Measurements from ENCODE around the gene GPR183. TPM values are rescaled to one million over a fixed set of nuclear protein-coding genes. Genes with fewer than 3 reads are reported as not detected.

The GPR183 gene
- total and polyA plus RNA-seq, 10 of the 15 experiments (the other 5 are each of a cell fraction or from before 2014, with no cell fraction given) = 134 to 669 (median 225) TPM

DNA sequence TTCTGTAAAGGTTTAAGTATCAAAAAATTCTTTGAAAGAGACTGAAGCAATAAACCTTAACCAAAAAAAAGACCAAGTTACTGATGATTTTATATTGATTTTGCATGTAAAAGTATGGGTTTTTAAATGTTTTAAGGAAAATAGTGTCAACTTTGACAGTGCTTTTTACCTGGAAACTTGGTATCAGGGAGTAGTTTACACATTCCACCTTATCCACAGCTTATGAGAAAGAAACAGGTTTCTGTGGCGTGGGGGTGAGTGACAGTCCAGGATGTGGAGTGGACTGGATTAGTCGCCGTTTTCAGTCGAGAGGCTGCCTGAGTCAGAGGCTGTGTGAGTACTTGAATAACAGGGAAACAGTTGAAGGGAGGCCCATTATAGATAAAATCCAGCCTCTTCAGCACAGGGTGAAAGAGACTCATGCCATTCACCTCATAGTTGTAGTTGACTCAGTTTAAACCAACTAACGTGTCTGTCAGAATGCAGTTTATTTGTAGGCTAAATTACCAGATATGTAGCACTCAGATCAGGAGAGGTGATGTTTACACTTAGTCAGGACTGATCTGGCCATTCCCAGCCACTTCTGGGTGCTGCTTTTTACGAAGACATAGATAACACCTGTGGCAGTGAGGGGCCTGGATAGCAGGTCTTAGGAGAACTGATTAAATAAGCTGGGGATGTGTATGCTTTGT lies 595 bp upstream of the GPR183 start (continued):
- TF ChIP-seq, protein P1, sequence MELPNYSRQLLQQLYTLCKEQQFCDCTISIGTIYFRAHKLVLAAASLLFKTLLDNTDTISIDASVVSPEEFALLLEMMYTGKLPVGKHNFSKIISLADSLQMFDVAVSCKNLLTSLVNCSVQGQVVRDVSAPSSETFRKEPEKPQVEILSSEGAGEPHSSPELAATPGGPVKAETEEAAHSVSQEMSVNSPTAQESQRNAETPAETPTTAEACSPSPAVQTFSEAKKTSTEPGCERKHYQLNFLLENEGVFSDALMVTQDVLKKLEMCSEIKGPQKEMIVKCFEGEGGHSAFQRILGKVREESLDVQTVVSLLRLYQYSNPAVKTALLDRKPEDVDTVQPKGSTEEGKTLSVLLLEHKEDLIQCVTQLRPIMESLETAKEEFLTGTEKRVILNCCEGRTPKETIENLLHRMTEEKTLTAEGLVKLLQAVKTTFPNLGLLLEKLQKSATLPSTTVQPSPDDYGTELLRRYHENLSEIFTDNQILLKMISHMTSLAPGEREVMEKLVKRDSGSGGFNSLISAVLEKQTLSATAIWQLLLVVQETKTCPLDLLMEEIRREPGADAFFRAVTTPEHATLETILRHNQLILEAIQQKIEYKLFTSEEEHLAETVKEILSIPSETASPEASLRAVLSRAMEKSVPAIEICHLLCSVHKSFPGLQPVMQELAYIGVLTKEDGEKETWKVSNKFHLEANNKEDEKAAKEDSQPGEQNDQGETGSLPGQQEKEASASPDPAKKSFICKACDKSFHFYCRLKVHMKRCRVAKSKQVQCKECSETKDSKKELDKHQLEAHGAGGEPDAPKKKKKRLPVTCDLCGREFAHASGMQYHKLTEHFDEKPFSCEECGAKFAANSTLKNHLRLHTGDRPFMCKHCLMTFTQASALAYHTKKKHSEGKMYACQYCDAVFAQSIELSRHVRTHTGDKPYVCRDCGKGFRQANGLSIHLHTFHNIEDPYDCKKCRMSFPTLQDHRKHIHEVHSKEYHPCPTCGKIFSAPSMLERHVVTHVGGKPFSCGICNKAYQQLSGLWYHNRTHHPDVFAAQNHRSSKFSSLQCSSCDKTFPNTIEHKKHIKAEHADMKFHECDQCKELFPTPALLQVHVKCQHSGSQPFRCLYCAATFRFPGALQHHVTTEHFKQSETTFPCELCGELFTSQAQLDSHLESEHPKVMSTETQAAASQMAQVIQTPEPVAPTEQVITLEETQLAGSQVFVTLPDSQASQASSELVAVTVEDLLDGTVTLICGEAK (IDR thresholded peaks at IDR 0.05; ENCODE audit: borderline replicate concordance) = no peak
- TF ChIP-seq, protein P2, sequence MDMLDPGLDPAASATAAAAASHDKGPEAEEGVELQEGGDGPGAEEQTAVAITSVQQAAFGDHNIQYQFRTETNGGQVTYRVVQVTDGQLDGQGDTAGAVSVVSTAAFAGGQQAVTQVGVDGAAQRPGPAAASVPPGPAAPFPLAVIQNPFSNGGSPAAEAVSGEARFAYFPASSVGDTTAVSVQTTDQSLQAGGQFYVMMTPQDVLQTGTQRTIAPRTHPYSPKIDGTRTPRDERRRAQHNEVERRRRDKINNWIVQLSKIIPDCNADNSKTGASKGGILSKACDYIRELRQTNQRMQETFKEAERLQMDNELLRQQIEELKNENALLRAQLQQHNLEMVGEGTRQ (IDR thresholded peaks at IDR 0.05; ENCODE audit: borderline replicate concordance, low read depth, low read length) = no peak
- TF ChIP-seq WRNIP1 (IDR thresholded peaks at IDR 0.05; ENCODE audit: borderline replicate concordance, low read depth, low read length) (0 out of 2 replicates have a peak, but pooled peaks have one; percentile 23), MEF2B (IDR thresholded peaks at IDR 0.05; ENCODE audit: partially characterized antibody, poor library complexity, severe bottlenecking) (peak; percentile 21), IKZF1 (conservative IDR thresholded peaks at IDR 0.05) (peak; percentile 67), JUNB (IDR thresholded peaks at IDR 0.05) (no peak; the same call in none of the 2 replicates), BRCA1 (IDR thresholded peaks at IDR 0.05; ENCODE audit: low read depth, low read length) (no peak)
- TF ChIP-seq, protein P3, sequence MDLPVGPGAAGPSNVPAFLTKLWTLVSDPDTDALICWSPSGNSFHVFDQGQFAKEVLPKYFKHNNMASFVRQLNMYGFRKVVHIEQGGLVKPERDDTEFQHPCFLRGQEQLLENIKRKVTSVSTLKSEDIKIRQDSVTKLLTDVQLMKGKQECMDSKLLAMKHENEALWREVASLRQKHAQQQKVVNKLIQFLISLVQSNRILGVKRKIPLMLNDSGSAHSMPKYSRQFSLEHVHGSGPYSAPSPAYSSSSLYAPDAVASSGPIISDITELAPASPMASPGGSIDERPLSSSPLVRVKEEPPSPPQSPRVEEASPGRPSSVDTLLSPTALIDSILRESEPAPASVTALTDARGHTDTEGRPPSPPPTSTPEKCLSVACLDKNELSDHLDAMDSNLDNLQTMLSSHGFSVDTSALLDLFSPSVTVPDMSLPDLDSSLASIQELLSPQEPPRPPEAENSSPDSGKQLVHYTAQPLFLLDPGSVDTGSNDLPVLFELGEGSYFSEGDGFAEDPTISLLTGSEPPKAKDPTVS (IDR thresholded peaks at IDR 0.05; ENCODE audit: low read depth, low read length) = no peak

Data from GM12878 (cell line).